GM23338 (cell line): ENCODE data around the gene TFPI.

Source experiments
- CTCF ChIP-seq, 2 experiments: fragments of 200-600 bp in 1 of 2; sonication (generic) in 1 of 2; conservative IDR thresholded peaks; 2 replicates each; pipeline versions ENCODE4 v1.5.1 to v1.6.1; 2016 to 2017; ENCODE audit warnings: antibody characterized with exemption in 2 of 2, low read depth in 2 of 2, mild to moderate bottlenecking in 2 of 2, moderate library complexity in 1 of 2
- EZH2 ChIP-seq: fragments of 200-600 bp; sonication (generic); IDR thresholded peaks from one replicate; pipeline ENCODE4 v1.8.0; 2017; ENCODE audit warnings: antibody characterized with exemption, mild to moderate bottlenecking, low read depth; ENCODE audit not compliant: unreplicated experiment
- EZH2phosphoT487 ChIP-seq: fragments of 200-600 bp; sonication (generic); IDR thresholded peaks from one replicate; pipeline ENCODE4 v1.8.1; 2018; ENCODE audit warnings: antibody characterized with exemption; ENCODE audit not compliant: unreplicated experiment
- NANOG ChIP-seq: IDR thresholded peaks from 2 replicates; pipeline ENCODE4 v1.6.1; 2016; ENCODE audit warnings: antibody characterized with exemption, borderline replicate concordance
- POLR2AphosphoS5 ChIP-seq: IDR thresholded peaks from 2 replicates; pipeline ENCODE4 v1.6.1; 2016; ENCODE audit warnings: antibody characterized with exemption, low read depth
- REST ChIP-seq: IDR thresholded peaks from one replicate; pipeline ENCODE4 v1.6.1; 2018; ENCODE audit warnings: antibody characterized with exemption; ENCODE audit not compliant: unreplicated experiment
- TF ChIP-seq, protein P1 (sequence below): IDR thresholded peaks from 2 replicates; pipeline ENCODE4 v1.6.1; 2016; ENCODE audit warnings: antibody characterized with exemption

GRCh38 chr2:187486241-187486640 is 68.0 kb downstream of the TFPI start:
- TF ChIP-seq CTCF (conservative IDR thresholded peaks at IDR 0.05; ENCODE audit: low read depth in 2 of 2) = no peak
- TF ChIP-seq EZH2 = no peak
- no peak for TF ChIP-seq POLR2AphosphoS5
- TF ChIP-seq EZH2phosphoT487 = no peak
- TF ChIP-seq REST = no peak
- TF ChIP-seq, protein P1, sequence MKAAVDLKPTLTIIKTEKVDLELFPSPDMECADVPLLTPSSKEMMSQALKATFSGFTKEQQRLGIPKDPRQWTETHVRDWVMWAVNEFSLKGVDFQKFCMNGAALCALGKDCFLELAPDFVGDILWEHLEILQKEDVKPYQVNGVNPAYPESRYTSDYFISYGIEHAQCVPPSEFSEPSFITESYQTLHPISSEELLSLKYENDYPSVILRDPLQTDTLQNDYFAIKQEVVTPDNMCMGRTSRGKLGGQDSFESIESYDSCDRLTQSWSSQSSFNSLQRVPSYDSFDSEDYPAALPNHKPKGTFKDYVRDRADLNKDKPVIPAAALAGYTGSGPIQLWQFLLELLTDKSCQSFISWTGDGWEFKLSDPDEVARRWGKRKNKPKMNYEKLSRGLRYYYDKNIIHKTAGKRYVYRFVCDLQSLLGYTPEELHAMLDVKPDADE = no peak
- TF ChIP-seq NANOG = no peak
